ENCODE results near the gene ZNF780B. TPM values are rescaled to one million over a fixed set of nuclear protein-coding genes. Genes with fewer than 3 reads are reported as not detected.

The ZNF780B gene
- total and polyA plus RNA-seq, 2 of the 8 experiments (the other 6 are each of a cell fraction or from before 2014, with no cell fraction given), result 3.1 to 22.4 TPM

GRCh38 chr19:40078377-40078776, 22.3 kb upstream of the ZNF780B start (continued):
- TF ChIP-seq CHD7 (IDR thresholded peaks at IDR 0.05; ENCODE audit: insufficient replicate concordance, low read length) (no peak), ATF3 (IDR thresholded peaks at IDR 0.05; ENCODE audit: insufficient read depth, low read depth, low read length) (no peak), CEBPB (IDR thresholded peaks at IDR 0.05; ENCODE audit: low read depth, low read length) (no peak), EP300 (IDR thresholded peaks at IDR 0.05; ENCODE audit: borderline replicate concordance in 1 of 2, low read depth in 2 of 2, low read length in 2 of 2) (no peak), NRF1 (IDR thresholded peaks at IDR 0.05; ENCODE audit: low read depth, low read length) (no peak)

All from H1 (cell line).